ENCODE data around the gene ZMYND8.

ZMYND8 gene

DNA sequence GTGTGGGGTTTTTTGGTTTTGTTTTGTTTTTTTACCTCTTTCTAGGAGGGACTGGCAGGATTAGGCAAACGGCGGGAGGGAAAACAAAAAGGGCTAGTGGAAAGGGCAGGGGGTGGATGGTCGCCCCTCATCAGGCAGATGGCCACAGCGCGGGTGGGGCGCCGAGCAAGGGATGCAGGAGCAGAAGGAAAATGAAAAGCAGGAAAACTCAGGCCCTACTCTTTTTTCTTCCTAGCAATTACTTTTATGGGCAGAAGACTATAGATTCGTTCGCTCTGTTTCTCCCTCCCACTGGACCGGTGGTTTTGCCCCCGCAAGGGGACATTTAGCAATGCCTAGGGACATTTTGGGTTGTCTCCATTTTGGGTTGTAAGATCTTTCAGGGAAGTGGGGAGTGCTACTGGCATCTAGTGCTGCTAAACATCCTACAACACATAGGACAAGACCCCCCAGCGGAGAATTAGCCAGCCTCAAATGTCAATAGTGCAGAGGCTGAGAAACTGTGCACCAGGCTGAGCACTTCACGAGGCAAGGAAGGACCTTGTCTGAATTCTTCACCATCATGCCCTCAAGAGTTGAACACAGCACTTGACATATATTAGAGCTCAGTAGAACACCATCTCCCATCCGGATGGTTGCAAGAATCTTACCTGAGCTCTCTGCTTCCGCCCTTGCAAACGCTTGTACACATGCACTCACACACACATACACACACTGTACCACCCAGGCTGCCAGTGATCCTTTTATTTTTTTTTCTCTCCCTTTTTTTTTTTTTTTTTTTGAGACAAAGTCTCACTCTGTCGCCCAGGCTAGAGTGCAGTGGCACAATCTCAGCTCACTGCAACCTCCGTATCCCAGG is 4.8 kb upstream of the ZMYND8 start:
- ChIA-PET POLR2A (interaction anchor here (0.6 to 0.7 kb wide), 3 partner anchors 19 to 88 kb away, joined by 3 to 6 read pairs (median 3); no protein-coding TSS in a partner anchor), CTCF (interaction anchor here (1.1 to 14.0 kb wide), 7 partner anchors 11 to 273 kb away, joined by 3 to 203 read pairs (median 5); no protein-coding TSS in a partner anchor)
- DNase-seq (ENCODE audit: extremely low spot score): no peak
- TF ChIP-seq CTCF (IDR thresholded peaks at IDR 0.05; ENCODE audit: control extremely low read depth, extremely low read depth, low read depth, missing control alignments): no peak

DNA sequence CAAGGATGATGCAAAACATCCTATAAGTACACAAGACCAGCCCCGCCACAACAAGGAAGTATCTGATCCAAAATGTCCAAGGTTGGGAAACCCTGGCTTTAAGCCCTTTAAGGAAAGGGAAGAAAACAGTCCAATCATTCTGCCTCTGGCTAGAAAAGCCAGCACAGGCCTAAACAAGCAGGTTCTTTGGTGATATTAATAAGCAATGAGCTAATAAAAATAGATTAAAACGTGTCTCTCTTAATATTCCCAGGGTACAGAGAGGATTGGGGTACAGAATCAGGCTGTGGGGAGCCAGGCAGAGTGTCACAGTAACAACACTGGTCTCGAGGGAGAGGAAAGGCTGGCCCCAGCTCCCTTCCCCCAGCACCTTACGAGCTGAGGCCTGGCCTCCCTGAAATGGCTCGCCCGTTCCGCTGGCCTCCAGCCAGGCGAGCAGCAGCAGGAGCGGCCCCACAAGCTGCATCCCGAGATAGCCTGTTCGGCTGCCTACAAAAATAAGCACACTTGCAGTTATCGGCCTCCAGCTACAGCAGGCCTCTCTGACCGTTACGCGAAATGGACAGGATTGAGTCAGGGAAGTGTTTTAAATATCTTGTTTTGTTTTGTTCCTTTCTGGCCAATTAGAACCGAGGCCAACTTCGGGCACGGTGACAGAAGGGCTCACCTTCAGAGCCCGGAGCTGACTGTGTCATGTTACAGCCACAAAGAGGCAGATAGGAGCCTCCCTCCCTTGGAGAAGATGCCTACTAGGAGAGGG is 4.0 kb upstream of the ZMYND8 start:
- ChIA-PET POLR2A (interaction anchor here (0.5 kb wide), 1 partner anchor 78 kb away, joined by 4 read pairs; no protein-coding TSS in a partner anchor), CTCF (interaction anchor here (1.1 to 14.0 kb wide), 4 partner anchors 12 to 155 kb away, joined by 4 to 203 read pairs (median 62); no protein-coding TSS in a partner anchor)
- TF ChIP-seq CTCF (IDR thresholded peaks at IDR 0.05; ENCODE audit: control extremely low read depth, extremely low read depth, low read depth, missing control alignments): no peak
- peak; percentile 61 for DNase-seq (ENCODE audit: extremely low spot score)

DNA sequence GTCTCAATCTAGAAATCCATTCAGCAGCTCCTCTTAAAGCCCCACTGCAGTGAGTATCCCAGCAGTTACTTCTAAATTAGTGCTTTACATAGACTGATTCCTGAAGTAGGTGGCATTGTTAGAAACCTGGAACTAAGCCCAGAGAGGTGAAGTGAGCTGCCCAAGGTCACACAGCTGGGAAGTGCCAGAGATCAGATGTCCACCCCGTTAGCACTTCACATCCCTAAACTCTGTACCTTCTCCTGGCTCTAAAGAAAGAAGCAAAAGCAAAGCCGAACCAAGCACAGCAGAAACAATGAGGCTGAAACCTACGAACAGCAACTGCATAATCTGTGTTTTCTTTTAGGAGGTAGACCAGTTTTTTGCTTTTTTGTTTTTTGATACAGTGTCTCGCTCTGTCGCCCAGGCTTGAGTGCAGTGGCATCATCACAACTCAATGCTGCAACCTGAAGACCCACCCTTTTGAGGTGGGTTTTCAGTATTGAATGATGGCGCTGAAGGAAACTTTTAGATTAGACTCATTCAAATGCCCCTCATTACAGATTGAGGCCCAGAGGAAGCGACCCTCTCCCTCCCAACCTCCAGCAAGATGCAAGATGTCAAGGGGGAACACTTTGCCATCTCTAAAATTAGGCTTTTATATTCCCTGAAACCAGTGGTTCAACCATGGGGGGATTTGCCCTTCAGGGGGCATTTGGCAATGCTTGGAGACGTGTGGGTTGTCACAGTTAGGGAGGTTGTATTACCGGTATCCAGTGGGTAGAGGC is 3.2 kb upstream of the ZMYND8 start:
- CTCF ChIA-PET: interaction anchor here (0.9 to 14.0 kb wide), 7 partner anchors 9 to 256 kb away, joined by 3 to 203 read pairs (median 5); no protein-coding TSS in a partner anchor
- POLR2A ChIA-PET: no interaction called here
- no peak for TF ChIP-seq CTCF (IDR thresholded peaks at IDR 0.05; ENCODE audit: control extremely low read depth, extremely low read depth, low read depth, missing control alignments)
- no peak for DNase-seq (ENCODE audit: extremely low spot score)

DNA sequence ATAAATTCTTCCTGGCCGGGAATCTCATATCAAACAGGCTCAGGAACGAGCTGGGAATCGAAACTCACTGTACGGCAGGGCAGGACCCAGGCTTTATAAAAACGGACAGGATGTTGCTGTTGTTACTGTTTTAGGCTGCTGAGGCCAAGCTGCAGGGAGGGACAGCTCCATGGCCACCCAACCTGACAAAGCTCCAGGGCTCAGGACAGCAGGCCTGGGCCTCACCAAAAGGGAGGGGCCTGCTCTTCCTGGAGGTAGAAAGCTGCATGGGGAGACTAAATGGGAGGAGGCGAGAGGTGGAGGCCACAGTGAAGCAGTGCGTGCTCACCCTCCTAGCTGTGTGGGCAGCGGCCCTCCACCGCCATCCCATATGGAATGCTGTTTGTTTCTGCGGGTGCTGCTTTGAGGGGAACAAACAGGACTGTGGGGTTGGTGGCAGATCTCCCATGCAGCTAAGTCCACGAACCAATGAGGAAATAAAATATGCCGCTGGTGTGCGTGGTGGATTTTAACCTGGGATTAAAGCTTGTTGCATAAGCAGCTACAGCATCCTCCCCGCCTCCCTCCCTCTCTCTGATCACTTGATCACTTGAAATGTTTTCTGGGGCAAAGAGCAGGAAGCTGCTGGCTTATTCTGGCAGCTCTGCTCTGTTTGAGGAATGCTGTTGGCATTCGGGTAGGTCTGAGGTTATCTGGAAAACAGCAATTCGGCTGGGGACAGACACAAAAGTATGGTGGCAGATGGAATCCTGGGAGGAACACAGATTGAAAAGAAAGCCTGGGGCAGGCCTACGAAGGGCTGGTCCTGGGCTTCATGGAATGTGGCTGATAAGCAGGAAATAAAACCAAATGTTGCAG is 2.4 kb upstream of the ZMYND8 start:
- ChIA-PET POLR2A (interaction anchor here (0.5 to 0.7 kb wide), 2 partner anchors 53 to 155 kb away, joined by 3 read pairs; no protein-coding TSS in a partner anchor), CTCF (interaction anchor here (0.9 to 14.0 kb wide), 9 partner anchors 10 to 262 kb away, joined by 3 to 203 read pairs (median 5); no protein-coding TSS in a partner anchor)
- DNase-seq (ENCODE audit: extremely low spot score): no peak
- no peak for TF ChIP-seq CTCF (IDR thresholded peaks at IDR 0.05; ENCODE audit: control extremely low read depth, extremely low read depth, low read depth, missing control alignments)

- no peak for DNase-seq (ENCODE audit: extremely low spot score)
Observed at GRCh38 chr20:47358039-47358671, 1.7 kb upstream of the ZMYND8 start.

More at GRCh38 chr20:47358039-47358671, 1.7 kb upstream of the ZMYND8 start:
- CTCF ChIA-PET: interaction anchor here (1.3 to 14.0 kb wide), 10 partner anchors 10 to 263 kb away, joined by 3 to 203 read pairs (median 5); no protein-coding TSS in a partner anchor
- POLR2A ChIA-PET: interaction anchor here (0.7 to 2.0 kb wide), 2 partner anchors 10 to 54 kb away, joined by 3 to 8 read pairs; no protein-coding TSS in a partner anchor
- TF ChIP-seq CTCF (IDR thresholded peaks at IDR 0.05; ENCODE audit: control extremely low read depth, extremely low read depth, low read depth, missing control alignments): no peak
